ENCODE measurements around the gene SLC22A17. TPM values are rescaled to one million over a fixed set of nuclear protein-coding genes. Genes with fewer than 3 reads are reported as not detected.
"Not testable (repeated sequence)": the region's sequence is repeated elsewhere in the genome, so short reads cannot be mapped to it uniquely, and the experiment has no call there.

The SLC22A17 gene
- total and polyA plus RNA-seq, 7 donors, result 0.60 to 38.8 (median 18.1) TPM

DNA sequence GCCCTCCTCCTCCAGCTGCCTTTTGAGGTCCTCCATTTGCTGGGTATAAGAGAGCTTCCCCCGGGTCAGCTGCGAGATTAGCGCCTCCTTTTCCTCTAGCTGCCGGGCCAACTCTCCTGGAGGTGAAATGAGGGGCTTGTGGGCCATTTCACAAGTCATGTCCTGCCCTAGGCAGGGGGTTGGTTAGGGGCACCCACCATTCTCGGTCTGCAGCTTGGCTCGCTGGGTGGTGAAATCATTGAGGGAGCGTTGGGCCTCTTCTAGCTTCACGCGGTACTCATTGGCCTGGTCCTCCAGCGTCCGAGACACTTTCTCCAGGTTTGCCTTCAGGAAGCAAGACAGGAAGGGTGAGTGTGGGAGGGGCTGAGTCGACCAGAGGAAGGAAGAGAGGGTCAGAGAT is 36.7 kb upstream of the SLC22A17 start:
- Histone ChIP-seq H3K27me3 (no peaks in the 10 kb centered on the region), H3K4me3 (no peak overlapping the region), H3K36me3 (no peaks in the 10 kb centered on the region), H3K4me1 (no peaks in the 10 kb centered on the region), H3K27ac (no peak overlapping the region), H3K9me3 (no peaks in the 10 kb centered on the region)
- TF ChIP-seq EP300 (IDR thresholded peaks at IDR 0.05) (no peak), POLR2A (IDR thresholded peaks at IDR 0.05) (no peak), POLR2AphosphoS5 (IDR thresholded peaks at IDR 0.05) (no peak)
- TF ChIP-seq, protein P1, sequence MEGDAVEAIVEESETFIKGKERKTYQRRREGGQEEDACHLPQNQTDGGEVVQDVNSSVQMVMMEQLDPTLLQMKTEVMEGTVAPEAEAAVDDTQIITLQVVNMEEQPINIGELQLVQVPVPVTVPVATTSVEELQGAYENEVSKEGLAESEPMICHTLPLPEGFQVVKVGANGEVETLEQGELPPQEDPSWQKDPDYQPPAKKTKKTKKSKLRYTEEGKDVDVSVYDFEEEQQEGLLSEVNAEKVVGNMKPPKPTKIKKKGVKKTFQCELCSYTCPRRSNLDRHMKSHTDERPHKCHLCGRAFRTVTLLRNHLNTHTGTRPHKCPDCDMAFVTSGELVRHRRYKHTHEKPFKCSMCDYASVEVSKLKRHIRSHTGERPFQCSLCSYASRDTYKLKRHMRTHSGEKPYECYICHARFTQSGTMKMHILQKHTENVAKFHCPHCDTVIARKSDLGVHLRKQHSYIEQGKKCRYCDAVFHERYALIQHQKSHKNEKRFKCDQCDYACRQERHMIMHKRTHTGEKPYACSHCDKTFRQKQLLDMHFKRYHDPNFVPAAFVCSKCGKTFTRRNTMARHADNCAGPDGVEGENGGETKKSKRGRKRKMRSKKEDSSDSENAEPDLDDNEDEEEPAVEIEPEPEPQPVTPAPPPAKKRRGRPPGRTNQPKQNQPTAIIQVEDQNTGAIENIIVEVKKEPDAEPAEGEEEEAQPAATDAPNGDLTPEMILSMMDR (IDR thresholded peaks at IDR 0.05), result no peak
- intact Hi-C loops (cut with DNase I), result no loop called here
- no peak for DNase-seq
- WGBS, 2 donors, result 75 to 83% methylated on average over 12 of the region's 12 CpGs

DNA sequence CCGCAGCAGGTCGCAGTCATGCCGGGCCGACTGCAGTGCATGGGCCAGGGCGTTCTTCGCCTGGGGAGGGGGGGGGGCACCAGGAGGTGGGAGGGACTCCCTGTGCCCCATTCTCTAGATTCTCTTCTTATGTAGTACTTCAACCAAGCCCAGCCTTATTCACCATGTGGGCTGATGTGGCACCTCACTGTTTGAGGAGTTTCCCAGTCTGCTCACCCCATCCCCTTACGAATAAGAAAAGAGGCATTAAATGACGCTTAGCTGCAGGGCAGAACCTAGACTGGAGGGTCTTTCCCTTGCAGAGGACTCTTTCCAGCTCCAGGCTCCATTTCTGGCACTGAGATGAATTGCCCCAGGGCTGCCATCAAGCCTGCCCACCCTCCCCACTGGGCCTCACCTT is 36.3 kb upstream of the SLC22A17 start:
- no peak for DNase-seq
- no peaks in the 10 kb centered on the region for H3K9me3 ChIP-seq
- WGBS, 2 donors, result 90 to 93% methylated on average over 8 of the region's 8 CpGs
- H3K36me3 ChIP-seq, result no peaks in the 10 kb centered on the region
- H3K4me1 ChIP-seq, result no peaks in the 10 kb centered on the region
- H3K4me3 ChIP-seq, result no peak overlapping the region
- TF ChIP-seq EP300 (IDR thresholded peaks at IDR 0.05) (no peak), POLR2A (IDR thresholded peaks at IDR 0.05) (no peak), POLR2AphosphoS5 (IDR thresholded peaks at IDR 0.05) (no peak)
- TF ChIP-seq, protein P1 (IDR thresholded peaks at IDR 0.05), result no peak
- H3K27me3 ChIP-seq, result no peaks in the 10 kb centered on the region
- H3K27ac ChIP-seq, result no peak overlapping the region
- intact Hi-C loops (cut with DNase I), result no loop called here

DNA sequence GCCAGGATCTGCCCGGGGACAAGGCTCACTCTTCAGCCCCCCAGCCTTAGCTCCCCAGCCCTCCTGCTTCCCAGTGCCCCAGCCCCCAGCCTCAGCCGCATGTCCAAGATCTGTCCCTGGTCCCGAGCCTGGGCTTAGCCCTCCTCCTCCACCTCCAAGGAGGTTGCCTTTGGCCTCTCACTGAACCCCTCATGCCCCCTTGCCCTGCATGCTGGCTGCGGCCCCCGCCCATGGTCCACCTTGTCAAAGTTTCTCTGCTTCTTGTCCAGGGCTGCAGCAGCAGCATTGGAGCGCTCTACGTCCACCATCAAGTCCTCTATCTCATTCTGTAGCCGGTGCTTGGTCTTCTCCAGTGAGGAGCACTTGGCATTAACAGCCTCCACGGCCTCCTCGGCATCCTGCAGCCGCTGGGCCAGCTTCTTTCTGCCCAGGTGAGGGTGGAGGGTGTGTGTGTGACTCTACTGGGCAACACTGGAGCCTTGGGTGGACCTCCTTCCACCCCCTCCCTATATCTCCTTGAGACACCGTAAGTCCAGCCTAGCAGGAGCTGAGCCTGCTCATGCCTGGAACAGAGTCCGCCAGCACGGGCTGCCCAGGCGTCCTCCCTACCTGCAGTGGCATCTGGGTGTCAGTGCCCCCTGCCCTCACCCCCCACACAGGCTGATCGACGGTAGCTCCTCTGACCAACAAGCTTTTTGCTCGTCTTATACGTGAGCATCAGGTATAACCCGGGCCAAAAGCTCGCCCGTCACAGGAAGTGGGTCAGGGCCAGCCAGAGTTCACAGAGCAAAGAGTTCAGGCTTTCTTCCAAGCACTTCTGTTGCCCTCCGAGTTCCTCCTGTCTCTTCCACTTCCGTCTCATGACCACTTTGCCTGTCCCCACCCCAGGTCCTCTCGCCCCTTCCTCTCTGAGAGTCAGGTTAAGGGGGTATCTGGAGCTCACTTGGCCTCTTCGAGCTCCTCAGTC is 35.5 kb upstream of the SLC22A17 start:
- Histone ChIP-seq H3K9me3 (no peaks in the 10 kb centered on the region), H3K4me1 (no peaks in the 10 kb centered on the region), H3K27me3 (no peaks in the 10 kb centered on the region), H3K4me3 (no peak overlapping the region), H3K27ac (no peak overlapping the region), H3K36me3 (no peaks in the 10 kb centered on the region)
- no peak for DNase-seq
- 79 to 85% methylated on average over 26 of the region's 26 CpGs for WGBS, 2 donors
- intact Hi-C loops (cut with DNase I), result no loop called here
- TF ChIP-seq POLR2A (IDR thresholded peaks at IDR 0.05), result no peak
- TF ChIP-seq, protein P1 (IDR thresholded peaks at IDR 0.05), result no peak
- no peak for TF ChIP-seq POLR2AphosphoS5 (IDR thresholded peaks at IDR 0.05)
- TF ChIP-seq EP300 (IDR thresholded peaks at IDR 0.05), result no peak

DNA sequence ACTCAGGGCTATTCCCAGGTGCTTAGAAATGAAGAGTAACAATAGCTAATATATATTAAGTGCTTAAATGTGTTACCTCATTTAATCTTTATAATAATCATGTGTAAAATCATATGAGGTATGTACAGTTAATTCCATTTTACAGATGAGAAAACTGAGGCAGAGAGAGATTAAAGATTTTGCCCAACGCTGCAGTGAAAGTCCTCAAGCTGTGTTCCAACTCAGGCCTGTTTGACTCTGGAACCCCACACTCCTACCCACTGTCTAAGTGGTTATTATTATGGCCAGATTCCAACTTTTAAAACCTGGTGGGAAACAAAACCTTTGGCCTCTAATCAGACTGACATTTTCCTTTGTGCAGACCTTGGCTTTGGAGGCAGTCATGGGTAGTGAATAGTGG is 34.3 kb upstream of the SLC22A17 start:
- 91 to 98% methylated on average over 1 of the region's 1 CpG for WGBS, 2 donors
- Histone ChIP-seq H3K4me1 (no peaks in the 10 kb centered on the region), H3K27me3 (no peaks in the 10 kb centered on the region), H3K4me3 (no peak overlapping the region), H3K36me3 (no peaks in the 10 kb centered on the region), H3K27ac (no peak overlapping the region), H3K9me3 (no peaks in the 10 kb centered on the region)
- TF ChIP-seq, protein P1 (IDR thresholded peaks at IDR 0.05), result no peak
- TF ChIP-seq POLR2A (IDR thresholded peaks at IDR 0.05) (no peak), POLR2AphosphoS5 (IDR thresholded peaks at IDR 0.05) (no peak), EP300 (IDR thresholded peaks at IDR 0.05) (no peak)
- no peak for DNase-seq
- intact Hi-C loops (cut with DNase I), result no loop called here

DNA sequence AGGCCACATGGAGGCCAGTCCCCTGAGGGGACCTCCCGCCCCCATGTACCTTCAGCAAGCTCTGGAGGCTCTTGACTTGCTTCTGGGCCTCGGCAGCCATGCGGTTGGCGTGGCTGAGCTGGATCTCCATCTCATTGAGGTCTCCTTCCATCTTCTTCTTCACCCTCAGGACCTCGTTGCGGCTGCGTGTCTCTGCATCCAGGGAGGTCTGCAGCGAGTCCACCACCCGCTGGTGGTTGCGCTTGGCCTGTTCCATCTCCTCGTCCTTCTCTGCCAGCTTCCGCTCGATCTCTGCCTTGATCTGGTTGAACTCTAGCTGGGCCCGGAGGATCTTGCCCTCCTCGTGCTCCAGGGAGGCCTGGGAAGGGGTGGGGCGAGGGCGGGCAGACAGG is 33.6 kb upstream of the SLC22A17 start:
- H3K36me3 ChIP-seq; H3K27me3 ChIP-seq; intact Hi-C loops (cut with DNase I); H3K9me3 ChIP-seq; H3K27ac ChIP-seq; H3K4me1 ChIP-seq; DNase-seq; H3K4me3 ChIP-seq: not testable (repeated sequence)
- WGBS, 2 donors, result 79 to 89% methylated on average over 17 of the region's 17 CpGs

All from sigmoid colon (tissue), 7 donors.